ENCODE results near the gene CENPU.
"Not testable (repeated sequence)": the region's sequence is repeated elsewhere in the genome, so short reads cannot be mapped to it uniquely, and the experiment has no call there.

CENPU gene

DNA sequence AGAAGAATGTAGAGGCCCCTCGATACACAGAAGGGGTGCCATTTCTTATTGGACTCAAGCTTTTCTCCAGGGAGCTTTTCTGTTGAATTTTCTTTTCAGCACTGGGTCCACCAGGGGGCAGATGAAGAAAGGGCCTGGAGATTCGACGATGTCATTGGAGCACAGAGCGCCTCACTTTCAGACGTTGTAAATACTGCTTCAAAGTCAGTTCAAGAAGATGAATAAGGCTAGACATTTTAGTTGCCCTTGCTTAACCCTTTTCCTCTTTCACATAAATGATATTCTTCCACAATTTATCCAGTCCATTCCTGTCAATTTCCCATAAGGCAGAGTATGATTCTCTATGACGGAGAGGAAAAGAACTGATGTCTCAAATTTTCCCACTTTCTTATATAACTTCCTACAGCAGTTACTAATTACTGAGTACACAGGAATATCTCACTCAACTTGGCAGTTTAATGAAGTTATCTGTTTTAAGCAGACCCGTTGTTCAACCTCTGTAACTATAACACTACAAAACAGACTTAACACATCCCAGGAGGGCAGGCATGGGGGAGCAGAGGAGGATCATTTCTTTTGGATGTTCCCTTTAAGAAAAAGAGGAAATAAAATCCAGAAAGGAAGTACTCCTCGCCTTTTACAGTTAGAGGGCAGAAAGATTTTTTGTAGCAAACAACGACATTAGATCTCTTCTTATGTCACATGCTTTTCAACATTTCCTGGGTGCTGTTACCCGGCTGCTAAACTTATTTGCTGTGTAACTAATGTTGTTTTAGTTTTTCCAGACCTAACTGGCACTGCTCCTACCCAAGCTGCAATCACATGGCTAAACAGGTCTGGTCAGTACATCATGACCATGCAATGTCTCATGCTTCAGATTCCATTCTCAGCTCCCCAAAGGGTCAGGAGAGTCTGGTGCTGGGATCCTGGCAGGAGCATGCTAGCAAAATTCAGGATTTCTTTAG lies 12.2 kb upstream of the CENPU start:
- CTCF ChIA-PET: interaction anchor here (0.6 to 1.3 kb wide), 15 partner anchors 8 to 438 kb away, joined by 3 to 8 read pairs (median 3); partner anchors contain the start of gene CENPU
- TF ChIP-seq FOXM1 (IDR thresholded peaks at IDR 0.05; ENCODE audit: borderline replicate concordance): no peak
- no peak for TF ChIP-seq ARNT (IDR thresholded peaks at IDR 0.05)
- TF ChIP-seq FOXK2 (IDR thresholded peaks at IDR 0.05): no peak
- TF ChIP-seq BHLHE40 (IDR thresholded peaks at IDR 0.05; ENCODE audit: borderline replicate concordance): no peak
- TF ChIP-seq, protein P1, sequence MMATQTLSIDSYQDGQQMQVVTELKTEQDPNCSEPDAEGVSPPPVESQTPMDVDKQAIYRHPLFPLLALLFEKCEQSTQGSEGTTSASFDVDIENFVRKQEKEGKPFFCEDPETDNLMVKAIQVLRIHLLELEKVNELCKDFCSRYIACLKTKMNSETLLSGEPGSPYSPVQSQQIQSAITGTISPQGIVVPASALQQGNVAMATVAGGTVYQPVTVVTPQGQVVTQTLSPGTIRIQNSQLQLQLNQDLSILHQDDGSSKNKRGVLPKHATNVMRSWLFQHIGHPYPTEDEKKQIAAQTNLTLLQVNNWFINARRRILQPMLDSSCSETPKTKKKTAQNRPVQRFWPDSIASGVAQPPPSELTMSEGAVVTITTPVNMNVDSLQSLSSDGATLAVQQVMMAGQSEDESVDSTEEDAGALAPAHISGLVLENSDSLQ (IDR thresholded peaks at IDR 0.05): no peak
- TF ChIP-seq L3MBTL2 (conservative IDR thresholded peaks at IDR 0.05): no peak
- no peak for TF ChIP-seq SP1 (IDR thresholded peaks at IDR 0.05)
- TF ChIP-seq FOXA1 (IDR thresholded peaks at IDR 0.05): no peak
- TF ChIP-seq CTBP1 (IDR thresholded peaks at IDR 0.05; ENCODE audit: borderline replicate concordance): no peak
- TF ChIP-seq SUZ12 (IDR thresholded peaks at IDR 0.05): no peak
- no peak for TF ChIP-seq ZNF384 (IDR thresholded peaks at IDR 0.05)
- no peak for TF ChIP-seq LEF1 (IDR thresholded peaks at IDR 0.05; ENCODE audit: borderline replicate concordance)
- TF ChIP-seq HDGF (IDR thresholded peaks at IDR 0.05; ENCODE audit: borderline replicate concordance): no peak
- no peak for TF ChIP-seq ELF4 (IDR thresholded peaks at IDR 0.05)
- no peak for TF ChIP-seq TARDBP (IDR thresholded peaks at IDR 0.05)
- no peak for TF ChIP-seq NFRKB (IDR thresholded peaks at IDR 0.05)
- POLR2A ChIA-PET: interaction anchor here (1.8 kb wide), 1 partner anchor 12 kb away, joined by 10 read pairs; the partner anchor contains the start of gene CENPU
- peak; percentile 52 for DNase-seq (ENCODE audit: extremely low spot score)

DNA sequence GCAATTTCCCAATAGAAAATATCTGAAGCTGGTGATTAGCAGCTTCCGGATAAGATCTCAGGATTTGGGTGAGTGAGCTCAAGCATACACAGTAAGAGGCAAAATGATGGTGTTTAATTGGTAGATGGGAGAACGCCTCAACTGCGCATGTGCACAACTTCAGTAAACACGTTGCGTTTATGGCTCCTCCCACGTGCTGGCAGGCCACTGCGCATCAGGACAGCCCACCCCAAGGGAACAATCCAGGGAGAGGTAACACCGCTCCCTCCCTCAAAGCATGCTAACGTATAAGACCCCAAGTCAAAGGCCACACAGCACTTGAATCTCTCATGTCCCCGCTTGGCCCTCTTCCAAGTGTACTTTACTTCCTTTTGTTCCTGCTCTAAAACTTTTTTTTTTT lies 10.3 kb upstream of the CENPU start:
- ChIA-PET POLR2A (no interaction called here), CTCF (interaction anchor here (0.6 kb wide), 1 partner anchor 74 kb away, joined by 3 read pairs; no protein-coding TSS in a partner anchor)
- TF ChIP-seq FOXM1 (IDR thresholded peaks at IDR 0.05; ENCODE audit: borderline replicate concordance) (no peak), SP1 (IDR thresholded peaks at IDR 0.05) (no peak), FOXK2 (IDR thresholded peaks at IDR 0.05) (no peak), ELF4 (IDR thresholded peaks at IDR 0.05) (no peak), SUZ12 (IDR thresholded peaks at IDR 0.05) (no peak), HDGF (IDR thresholded peaks at IDR 0.05; ENCODE audit: borderline replicate concordance) (no peak), ZNF384 (IDR thresholded peaks at IDR 0.05) (no peak), ARNT (IDR thresholded peaks at IDR 0.05) (no peak), BHLHE40 (IDR thresholded peaks at IDR 0.05; ENCODE audit: borderline replicate concordance) (no peak), CTBP1 (IDR thresholded peaks at IDR 0.05; ENCODE audit: borderline replicate concordance) (no peak), LEF1 (IDR thresholded peaks at IDR 0.05; ENCODE audit: borderline replicate concordance) (no peak), TARDBP (IDR thresholded peaks at IDR 0.05) (no peak), L3MBTL2 (conservative IDR thresholded peaks at IDR 0.05) (no peak), FOXA1 (IDR thresholded peaks at IDR 0.05) (no peak), NFRKB (IDR thresholded peaks at IDR 0.05) (no peak)
- TF ChIP-seq, protein P1 (IDR thresholded peaks at IDR 0.05): no peak
- no peak for DNase-seq (ENCODE audit: extremely low spot score)

DNA sequence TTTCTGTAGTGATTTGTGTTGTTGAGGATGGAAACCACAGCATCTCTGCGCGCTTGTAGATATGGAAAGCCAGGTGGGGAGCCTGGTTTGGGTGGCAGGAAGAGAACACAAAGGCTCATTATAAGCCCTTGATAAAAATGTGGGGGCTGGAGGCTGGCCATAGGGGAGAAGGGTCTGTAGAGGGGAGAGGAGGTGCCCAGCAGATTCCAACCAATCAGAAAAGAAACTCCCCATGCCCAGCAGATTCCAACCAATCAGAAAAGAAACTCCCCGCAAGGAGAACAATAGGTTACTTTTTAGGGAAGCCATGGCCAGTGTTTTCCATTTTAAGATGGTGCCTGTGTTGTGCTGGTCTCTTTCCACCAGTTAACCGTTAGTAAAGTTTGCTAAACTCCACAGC lies 9.8 kb upstream of the CENPU start:
- DNase-seq (ENCODE audit: extremely low spot score): no peak
- ChIA-PET CTCF (interaction anchor here (0.6 kb wide), 1 partner anchor 75 kb away, joined by 3 read pairs; no protein-coding TSS in a partner anchor), POLR2A (interaction anchor here (2.3 kb wide), 1 partner anchor 9 kb away, joined by 9 read pairs; the partner anchor contains the start of gene CENPU)
- TF ChIP-seq CTBP1 (IDR thresholded peaks at IDR 0.05; ENCODE audit: borderline replicate concordance) (no peak), TARDBP (IDR thresholded peaks at IDR 0.05) (no peak), ELF4 (IDR thresholded peaks at IDR 0.05) (no peak), L3MBTL2 (conservative IDR thresholded peaks at IDR 0.05) (no peak), FOXM1 (IDR thresholded peaks at IDR 0.05; ENCODE audit: borderline replicate concordance) (no peak), FOXA1 (IDR thresholded peaks at IDR 0.05) (no peak), SP1 (IDR thresholded peaks at IDR 0.05) (no peak), LEF1 (IDR thresholded peaks at IDR 0.05; ENCODE audit: borderline replicate concordance) (no peak), NFRKB (IDR thresholded peaks at IDR 0.05) (no peak), SUZ12 (IDR thresholded peaks at IDR 0.05) (no peak), FOXK2 (IDR thresholded peaks at IDR 0.05) (no peak), ARNT (IDR thresholded peaks at IDR 0.05) (no peak), HDGF (IDR thresholded peaks at IDR 0.05; ENCODE audit: borderline replicate concordance) (no peak), ZNF384 (IDR thresholded peaks at IDR 0.05) (no peak), BHLHE40 (IDR thresholded peaks at IDR 0.05; ENCODE audit: borderline replicate concordance) (no peak)
- TF ChIP-seq, protein P1 (IDR thresholded peaks at IDR 0.05): no peak

DNA sequence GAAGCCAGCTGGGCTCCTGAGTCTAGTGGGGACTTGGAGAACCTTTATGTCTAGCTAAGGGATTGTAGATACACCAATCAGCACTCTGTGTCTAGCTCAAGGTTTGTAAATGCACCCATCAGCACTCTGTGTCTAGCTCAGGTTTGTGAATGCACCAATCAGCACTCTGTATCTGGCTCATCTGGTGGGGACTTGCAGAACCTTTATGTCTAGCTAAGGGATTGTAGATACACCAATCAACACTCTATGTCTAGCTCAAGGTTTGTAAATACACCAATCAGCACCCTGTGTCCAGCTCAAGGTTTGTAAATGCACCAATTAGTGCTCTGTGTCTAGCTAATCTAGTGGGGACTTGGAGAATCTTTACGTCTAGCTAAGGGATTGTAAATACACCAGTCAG lies 7.8 kb upstream of the CENPU start:
- POLR2A ChIA-PET: interaction anchor here (2.3 kb wide), 1 partner anchor 7 kb away, joined by 9 read pairs; the partner anchor contains the start of gene CENPU
- DNase-seq (ENCODE audit: extremely low spot score); CTCF ChIA-PET: not testable (repeated sequence)

DNA sequence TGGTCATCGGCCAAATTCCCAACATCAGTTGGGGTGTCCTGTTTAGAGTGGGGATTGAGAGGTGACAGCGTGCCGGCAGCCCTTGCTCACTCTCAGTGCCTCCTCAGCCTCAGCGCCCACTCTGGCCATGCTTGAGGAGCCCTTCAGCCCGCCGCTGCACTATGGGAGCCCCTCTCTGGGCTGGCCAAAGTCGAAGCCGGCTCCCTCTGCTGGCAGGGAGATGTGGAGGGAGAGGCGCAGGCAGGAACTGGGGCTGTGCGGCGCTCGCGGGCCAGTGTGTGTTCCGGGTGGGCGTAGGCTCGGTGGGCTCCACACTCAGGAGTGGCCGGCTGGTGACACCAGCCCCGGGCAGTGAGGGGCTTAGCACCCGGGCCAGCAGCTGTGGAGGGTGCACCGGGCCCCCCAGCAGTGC lies 7.1 kb upstream of the CENPU start:
- POLR2A ChIA-PET: no interaction called here
- CTCF ChIA-PET: no interaction called here
- TF ChIP-seq LEF1 (IDR thresholded peaks at IDR 0.05; ENCODE audit: borderline replicate concordance): no peak
- DNase-seq (ENCODE audit: extremely low spot score): no peak

DNA sequence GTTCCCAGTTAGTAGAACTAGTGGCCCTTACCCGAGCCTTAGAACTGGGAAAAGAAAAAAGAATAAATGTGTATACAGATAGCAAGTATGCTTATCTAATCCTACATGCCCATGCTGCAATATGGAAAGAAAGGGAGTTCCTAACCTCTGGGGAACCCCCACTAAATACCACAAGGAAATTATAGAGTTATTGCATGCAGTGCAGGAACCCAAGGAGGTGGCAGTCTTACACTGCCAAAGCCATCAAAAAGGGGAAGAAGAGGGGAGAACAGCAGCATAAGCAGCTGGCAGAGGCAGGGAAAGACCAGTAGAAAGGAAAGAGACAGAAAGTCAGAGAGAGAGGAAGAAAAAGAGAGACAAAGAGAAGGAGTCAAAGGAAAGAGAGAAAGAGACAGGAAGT lies 5.7 kb upstream of the CENPU start:
- POLR2A ChIA-PET; DNase-seq (ENCODE audit: extremely low spot score); CTCF ChIA-PET: not testable (repeated sequence)
